HCT116 (cell line): ENCODE measurements around the gene CACNB2. TPM values are rescaled to one million over a fixed set of nuclear protein-coding genes. Genes with fewer than 3 reads are reported as not detected.

Experiments used
- ATAC-seq: fragments of 200-7000 bp; cut with Tn5 transposase; 2 replicates; pipeline ENCODE4 v1.9.1; 2020; ENCODE audit warnings: mild to moderate bottlenecking, moderate library complexity
- BruUV-seq: library from RNA; stranded (reverse); fragments of 400-500 nt; replicated peaks from 2 replicates; lab custom pipeline; 2021; lab: Mats Ljungman, UMichigan
- CTCF ChIA-PET: fragments of 300-600 bp; sonication (Branson Sonifier 250); formaldehyde crosslinking; loops from one replicate; lab custom pipeline; 2021; ENCODE audit warnings: antibody characterized with exemption; lab: Charles Lee
- POLR2A ChIA-PET: fragments of 300-600, 350-600 bp; sonication (Branson Sonifier 250); formaldehyde crosslinking; loops from one replicate; lab custom pipeline; 2021; ENCODE audit warnings: antibody characterized with exemption; lab: Charles Lee
- RAD21 ChIA-PET, 2 experiments: fragments of 300-600 bp; sonication (Branson Sonifier 250); formaldehyde crosslinking; loops; one replicate each; lab custom pipeline; 2023; ENCODE audit warnings: low total read pairs in 2 of 2; ENCODE audit not compliant: uncharacterized antibody in 2 of 2, unreplicated experiment in 2 of 2, low non-redundant PET in 1 of 2; lab: Charles Lee
- DNase-seq: peaks from one replicate; pipeline ENCODE4 v3.0.0-alpha.2; 2010; ENCODE audit warnings: low read depth, low spot score
- H2AFZ ChIP-seq: fragments of 200-600 bp; shearing (Covaris generic), sonication (generic); 2 replicates; pipeline ENCODE4 v1.6.1; 2017; ENCODE audit warnings: low read depth, mixed run types, mixed read lengths, antibody characterized with exemption, low read length; ENCODE audit not compliant: poor library complexity, severe bottlenecking
- H3K27ac ChIP-seq: 2 replicates; pipeline ENCODE4 v1.5.1; 2012; ENCODE audit warnings: low read depth, low read length
- H3K27me3 ChIP-seq: fragments of 200-600 bp; sonication (generic); 2 replicates; pipeline ENCODE4 v1.6.1; 2016; ENCODE audit warnings: mixed run types, low read length, mixed read lengths; ENCODE audit not compliant: insufficient read depth
- H3K36me3 ChIP-seq, 2 experiments: fragments of 200-500 bp in 1 of 2; fragments of 200-600 bp in 1 of 2; sonication (Bioruptor generic) in 1 of 2; sonication (generic) in 1 of 2; 2 replicates each; pipeline versions ENCODE4 v1.5.1 to v1.6.1; 2014 to 2016; ENCODE audit warnings: low read length in 2 of 2, inconsistent platforms in 1 of 2, mixed read lengths in 1 of 2, mixed run types in 1 of 2; ENCODE audit not compliant: insufficient read depth in 2 of 2, control insufficient read depth in 1 of 2
- H3K4me1 ChIP-seq, 2 experiments: fragments of 200-600 bp in 1 of 2; sonication (generic) in 1 of 2; 2 replicates each; pipeline versions ENCODE4 v1.5.1 to v1.6.1; 2012 to 2017; ENCODE audit warnings: low read length in 2 of 2, inconsistent platforms in 1 of 2, mild to moderate bottlenecking in 1 of 2, mixed read lengths in 1 of 2, mixed run types in 1 of 2, moderate library complexity in 1 of 2; ENCODE audit not compliant: insufficient read depth in 2 of 2, control insufficient read depth in 1 of 2
- H3K4me2 ChIP-seq: fragments of 200-600 bp; sonication (generic); 2 replicates; pipeline ENCODE4 v1.6.1; 2017; ENCODE audit warnings: mixed run types, low read length, mixed read lengths
- H3K4me3 ChIP-seq, 2 experiments: fragments of 200-600 bp in 1 of 2; sonication (generic) in 1 of 2; replicated peaks in 1 of 2; 2 replicates each; pipeline ENCODE4 v1.5.1; 2011 to 2016; ENCODE audit warnings: low read length in 2 of 2, control low read depth in 1 of 2, low read depth in 1 of 2, mild to moderate bottlenecking in 1 of 2, mixed read lengths in 1 of 2, mixed run types in 1 of 2
- H3K79me2 ChIP-seq: fragments of 200-600 bp; sonication (generic); 2 replicates; pipeline ENCODE4 v1.6.1; 2017; ENCODE audit warnings: mild to moderate bottlenecking, mixed run types, low read length, moderate library complexity, mixed read lengths; ENCODE audit not compliant: insufficient read depth
- H3K9ac ChIP-seq: fragments of 200-600 bp; sonication (generic); 2 replicates; pipeline ENCODE4 v1.6.1; 2016; ENCODE audit warnings: low read length, mixed read lengths
- H3K9me2 ChIP-seq: fragments of 200-600 bp; sonication (generic), shearing (Covaris generic); 2 replicates; pipeline ENCODE4 v1.6.1; 2017; ENCODE audit warnings: mixed run types, mild to moderate bottlenecking, moderate library complexity; ENCODE audit not compliant: insufficient read depth
- H3K9me3 ChIP-seq, 2 experiments: fragments of 200-500 bp in 1 of 2; fragments of 200-600 bp in 1 of 2; sonication (Bioruptor generic) in 1 of 2; sonication (generic) in 1 of 2; 2 replicates each; pipeline ENCODE4 v1.6.1; 2014 to 2017; ENCODE audit warnings: low read length in 2 of 2, mixed read lengths in 2 of 2, inconsistent platforms in 1 of 2, low read depth in 1 of 2, mild to moderate bottlenecking in 1 of 2, mixed run types in 1 of 2, moderate library complexity in 1 of 2; ENCODE audit not compliant: control insufficient read depth in 1 of 2, insufficient read depth in 1 of 2
- H4K20me1 ChIP-seq: fragments of 200-600 bp; sonication (generic), shearing (Covaris generic); 2 replicates; pipeline ENCODE4 v1.6.1; 2017; ENCODE audit warnings: mixed run types, mild to moderate bottlenecking, moderate library complexity; ENCODE audit not compliant: insufficient read depth
- CEBPB ChIP-seq: IDR thresholded peaks from 2 replicates; pipeline ENCODE4 v1.6.1; 2012; ENCODE audit warnings: low read depth
- JUND ChIP-seq: IDR thresholded peaks from 2 replicates; pipeline ENCODE4 v1.6.1; 2012
- SIN3A ChIP-seq: IDR thresholded peaks from 2 replicates; pipeline ENCODE4 v1.6.1; 2012; ENCODE audit warnings: low read depth
- ZFX ChIP-seq: fragments of 450-650 bp; IDR thresholded peaks from 2 replicates; pipeline ENCODE4 v1.6.1; 2017
- ZNF274 ChIP-seq: fragments of 200-500 bp; sonication (Bioruptor generic); IDR thresholded peaks from 2 replicates; pipeline ENCODE4 v1.6.1; 2014; ENCODE audit warnings: mild to moderate bottlenecking, low read depth, low read length, inconsistent platforms
- intact Hi-C: fragments of 100-400 bp; cut with micrococcal nuclease; formaldehyde crosslinking; loops from 2 replicates; pipeline ENCODE4 v1.10.0; 2022
- total RNA-seq: library from RNA; stranded (reverse); gene quantifications from one replicate; pipeline ENCODE4 v1.2.1, GENCODE V29; 2021; ENCODE audit not compliant: unreplicated experiment
- TF ChIP-seq, protein P1 (sequence below): IDR thresholded peaks from 2 replicates; pipeline ENCODE4 v1.6.1; 2012
- TF ChIP-seq, protein P2 (sequence below): IDR thresholded peaks from 2 replicates; pipeline ENCODE4 v1.6.1; 2012; ENCODE audit warnings: low read depth

CACNB2 gene
- total RNA-seq, 1 experiment from 2014 or later: 0.71 TPM

DNA sequence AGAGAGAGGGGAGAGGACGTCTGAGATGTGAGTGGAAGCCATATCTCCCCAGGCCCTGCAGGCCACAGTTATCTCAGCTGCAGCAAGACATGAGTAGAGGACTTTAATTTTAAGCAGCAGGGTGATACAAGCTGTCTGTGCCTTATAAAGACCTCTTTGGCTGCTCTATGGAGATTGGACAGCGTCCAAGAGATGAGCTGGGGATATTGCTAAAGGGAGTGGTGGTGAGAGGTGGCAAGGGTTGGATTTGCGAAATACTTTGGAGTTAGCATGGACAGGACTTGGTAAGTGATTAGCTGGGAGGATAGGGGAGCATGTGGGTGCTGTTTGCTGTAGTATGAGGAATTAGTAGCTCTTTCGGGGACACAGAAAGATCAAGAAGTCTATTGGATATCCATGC, 191.8 kb downstream of the CACNB2 start:
- Histone ChIP-seq H3K4me1 (no peaks in the 10 kb centered on the region), H3K27ac (no peak overlapping the region), H3K4me3 (no peak overlapping the region), H3K36me3 (no peaks in the 10 kb centered on the region), H2AFZ (no peak overlapping the region), H3K9ac (no peak overlapping the region), H3K79me2 (no peaks in the 10 kb centered on the region)
- no peak for ATAC-seq
- intact Hi-C loops: no loop called here
- CTCF ChIA-PET: no interaction called here
- POLR2A ChIA-PET: no interaction called here
- no peak for TF ChIP-seq ZFX
- no peak for TF ChIP-seq CEBPB
- TF ChIP-seq, protein P1, sequence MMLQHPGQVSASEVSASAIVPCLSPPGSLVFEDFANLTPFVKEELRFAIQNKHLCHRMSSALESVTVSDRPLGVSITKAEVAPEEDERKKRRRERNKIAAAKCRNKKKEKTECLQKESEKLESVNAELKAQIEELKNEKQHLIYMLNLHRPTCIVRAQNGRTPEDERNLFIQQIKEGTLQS: no peak
- no peak for TF ChIP-seq ZNF274
- TF ChIP-seq JUND: no peak
- TF ChIP-seq, protein P2, sequence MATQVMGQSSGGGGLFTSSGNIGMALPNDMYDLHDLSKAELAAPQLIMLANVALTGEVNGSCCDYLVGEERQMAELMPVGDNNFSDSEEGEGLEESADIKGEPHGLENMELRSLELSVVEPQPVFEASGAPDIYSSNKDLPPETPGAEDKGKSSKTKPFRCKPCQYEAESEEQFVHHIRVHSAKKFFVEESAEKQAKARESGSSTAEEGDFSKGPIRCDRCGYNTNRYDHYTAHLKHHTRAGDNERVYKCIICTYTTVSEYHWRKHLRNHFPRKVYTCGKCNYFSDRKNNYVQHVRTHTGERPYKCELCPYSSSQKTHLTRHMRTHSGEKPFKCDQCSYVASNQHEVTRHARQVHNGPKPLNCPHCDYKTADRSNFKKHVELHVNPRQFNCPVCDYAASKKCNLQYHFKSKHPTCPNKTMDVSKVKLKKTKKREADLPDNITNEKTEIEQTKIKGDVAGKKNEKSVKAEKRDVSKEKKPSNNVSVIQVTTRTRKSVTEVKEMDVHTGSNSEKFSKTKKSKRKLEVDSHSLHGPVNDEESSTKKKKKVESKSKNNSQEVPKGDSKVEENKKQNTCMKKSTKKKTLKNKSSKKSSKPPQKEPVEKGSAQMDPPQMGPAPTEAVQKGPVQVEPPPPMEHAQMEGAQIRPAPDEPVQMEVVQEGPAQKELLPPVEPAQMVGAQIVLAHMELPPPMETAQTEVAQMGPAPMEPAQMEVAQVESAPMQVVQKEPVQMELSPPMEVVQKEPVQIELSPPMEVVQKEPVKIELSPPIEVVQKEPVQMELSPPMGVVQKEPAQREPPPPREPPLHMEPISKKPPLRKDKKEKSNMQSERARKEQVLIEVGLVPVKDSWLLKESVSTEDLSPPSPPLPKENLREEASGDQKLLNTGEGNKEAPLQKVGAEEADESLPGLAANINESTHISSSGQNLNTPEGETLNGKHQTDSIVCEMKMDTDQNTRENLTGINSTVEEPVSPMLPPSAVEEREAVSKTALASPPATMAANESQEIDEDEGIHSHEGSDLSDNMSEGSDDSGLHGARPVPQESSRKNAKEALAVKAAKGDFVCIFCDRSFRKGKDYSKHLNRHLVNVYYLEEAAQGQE: no peak
- TF ChIP-seq, all 23 proteins: peak for 0
- Histone ChIP-seq H3K4me2 (no peak overlapping the region), H3K27me3 (0 out of 2 replicates have a peak, but pooled peaks cover 5% of the 10 kb centered on the region), H3K9me3 (no peaks in the 10 kb centered on the region), H4K20me1 (no peaks in the 10 kb centered on the region), H3K9me2 (no peaks in the 10 kb centered on the region)
- BruUV-seq: no TSS peak
- DNase-seq: no peak
- RAD21 ChIA-PET: no interaction called here

DNA sequence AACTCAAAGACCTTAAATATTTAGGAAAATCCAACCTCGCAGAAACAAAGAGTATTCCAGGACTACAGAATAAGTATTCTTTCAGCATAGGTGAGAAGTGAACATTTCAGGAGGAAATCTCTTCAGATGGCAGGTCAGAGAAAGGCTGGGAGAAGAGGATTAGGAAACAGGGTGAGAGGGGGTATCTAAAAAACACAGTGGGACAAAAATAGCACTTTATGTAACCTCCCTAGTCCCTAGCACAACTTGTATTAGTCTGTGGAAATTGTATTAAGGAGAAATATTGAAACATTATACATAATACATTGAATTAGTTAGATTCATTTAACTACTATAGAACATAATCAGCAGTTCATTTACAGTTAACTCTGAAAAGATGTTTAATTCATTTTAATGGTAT, 192.3 kb downstream of the CACNB2 start:
- no peak overlapping the region for H2AFZ ChIP-seq
- POLR2A ChIA-PET: no interaction called here
- no peaks in the 10 kb centered on the region for H3K36me3 ChIP-seq
- no peak overlapping the region for H3K4me3 ChIP-seq
- no peaks in the 10 kb centered on the region for H3K4me1 ChIP-seq
- CTCF ChIA-PET: no interaction called here
- RAD21 ChIA-PET: interaction anchor here in 1 of 2 experiments (0.6 kb wide), 1 partner anchor 56 kb away, joined by 3 read pairs; no protein-coding TSS in a partner anchor
- H3K4me2 ChIP-seq: no peak overlapping the region
- DNase-seq (no peak), ATAC-seq (no peak)
- intact Hi-C loops: no loop called here
- H3K9me3 ChIP-seq: no peaks in the 10 kb centered on the region
- H3K79me2 ChIP-seq: no peaks in the 10 kb centered on the region
- H3K9ac ChIP-seq: no peak overlapping the region
- H3K27ac ChIP-seq: no peak overlapping the region
- TF ChIP-seq CEBPB (no peak), SIN3A (no peak), ZNF274 (no peak)
- H3K9me2 ChIP-seq: no peaks in the 10 kb centered on the region
- 0 out of 2 replicates have a peak, but pooled peaks cover 5% of the 10 kb centered on the region for H3K27me3 ChIP-seq
- no peaks in the 10 kb centered on the region for H4K20me1 ChIP-seq
- BruUV-seq: no TSS peak
